Endothelial cell of umbilical vein (primary cell): Measurements from ENCODE around the gene NTSR1. TPM values are rescaled to one million over a fixed set of nuclear protein-coding genes. Genes with fewer than 3 reads are reported as not detected.

Experiments used
- BruUV-seq: library from RNA; stranded (reverse); fragments of 400-500 nt; replicated peaks from 2 replicates; lab custom pipeline; 2021; lab: Mats Ljungman, UMichigan
- CTCF ChIA-PET: fragments of 300-600, 350-600 bp; sonication (Branson Sonifier 250); formaldehyde crosslinking; loops from one replicate; lab custom pipeline; 2021; ENCODE audit warnings: antibody characterized with exemption, inconsistent platforms; lab: Charles Lee
- POLR2A ChIA-PET: fragments of 300-600, 350-600 bp; sonication (Branson Sonifier 250); formaldehyde crosslinking; loops from one replicate; lab custom pipeline; 2021; ENCODE audit warnings: antibody characterized with exemption, inconsistent platforms; lab: Charles Lee
- DNase-seq: peaks from one replicate; pipeline ENCODE4 v3.0.0-alpha.2; 2011; ENCODE audit warnings: low read depth, low spot score
- FAIRE-seq: peaks from 2 replicates; lab custom pipeline; 2011; peaks lifted over from hg19 to GRCh38; lab: Jason Lieb, UNC
- H2AFZ ChIP-seq: 2 replicates; pipeline ENCODE4 v1.6.0; 2012; ENCODE audit warnings: low read depth, low read length, control low read depth, inconsistent platforms
- H3K27ac ChIP-seq: 2 replicates; pipeline ENCODE4 v1.5.1; 2011; ENCODE audit warnings: low read depth, mild to moderate bottlenecking, control low read depth, low read length, moderate library complexity; ENCODE audit not compliant: insufficient read depth
- H3K27me3 ChIP-seq, 2 experiments: 2 replicates each; pipeline versions ENCODE4 v1.6.0 to v1.6.1; 2011; ENCODE audit warnings: low read length in 2 of 2, mixed read lengths in 1 of 2; ENCODE audit not compliant: control insufficient read depth in 2 of 2, insufficient read depth in 2 of 2
- H3K36me3 ChIP-seq, 2 experiments: 2 replicates in 1 of 2; 3 replicates in 1 of 2; pipeline ENCODE4 v1.5.1; 2011; ENCODE audit warnings: low read length in 2 of 2, mild to moderate bottlenecking in 1 of 2, moderate library complexity in 1 of 2; ENCODE audit not compliant: control insufficient read depth in 2 of 2, insufficient read depth in 2 of 2; ENCODE audit errors: extremely low read depth in 1 of 2
- H3K4me1 ChIP-seq: 3 replicates; pipeline ENCODE4 v1.5.1; 2011; ENCODE audit warnings: mild to moderate bottlenecking, low read length; ENCODE audit not compliant: control insufficient read depth, insufficient read depth; ENCODE audit errors: extremely low read depth
- H3K4me2 ChIP-seq: 2 replicates; pipeline ENCODE4 v1.6.1; 2011; ENCODE audit warnings: low read length, control low read depth, mixed read lengths; ENCODE audit not compliant: insufficient read depth
- H3K4me3 ChIP-seq, 3 experiments: fragments of 200-600 bp in 1 of 3; sonication (generic), shearing (Covaris generic) in 1 of 3; replicated peaks in 1 of 3; 2 replicates each; pipeline ENCODE4 v1.5.1; 2011 to 2016; ENCODE audit warnings: control low read depth in 3 of 3, low read length in 3 of 3, mild to moderate bottlenecking in 2 of 3, inconsistent platforms in 1 of 3, low read depth in 1 of 3, moderate library complexity in 1 of 3; ENCODE audit not compliant: insufficient read depth in 1 of 3
- H3K79me2 ChIP-seq: 2 replicates; pipeline ENCODE4 v1.6.0; 2012; ENCODE audit warnings: low read length, inconsistent platforms; ENCODE audit not compliant: control insufficient read depth, insufficient read depth
- H3K9ac ChIP-seq: replicated peaks from 2 replicates; pipeline ENCODE3; 2011; ENCODE audit warnings: low read length, control low read depth; ENCODE audit not compliant: insufficient read depth; ENCODE audit errors: extremely low read depth
- H3K9me1 ChIP-seq: replicated peaks from 3 replicates; pipeline ENCODE4 v1.6.0; 2011; ENCODE audit warnings: mild to moderate bottlenecking, low read length; ENCODE audit not compliant: control insufficient read depth, insufficient read depth; ENCODE audit errors: extremely low read depth
- H3K9me3 ChIP-seq: replicated peaks from 2 replicates; pipeline ENCODE4 v1.5.1; 2012; ENCODE audit warnings: low read length, inconsistent platforms; ENCODE audit not compliant: control insufficient read depth, insufficient read depth
- H4K20me1 ChIP-seq: replicated peaks from 2 replicates; pipeline ENCODE3; 2011; ENCODE audit warnings: mild to moderate bottlenecking, low read length; ENCODE audit not compliant: control insufficient read depth, insufficient read depth; ENCODE audit errors: extremely low read depth
- EZH2 ChIP-seq: IDR thresholded peaks from 2 replicates; pipeline ENCODE4 v1.6.1; 2012; ENCODE audit warnings: borderline replicate concordance, low read depth, mild to moderate bottlenecking, moderate library complexity, low read length, inconsistent platforms; ENCODE audit not compliant: severe bottlenecking
- GATA2 ChIP-seq: IDR thresholded peaks from 2 replicates; pipeline ENCODE4 v1.7.0; 2011; ENCODE audit warnings: low read depth, mild to moderate bottlenecking, moderate library complexity, mixed read lengths, low read length; ENCODE audit not compliant: insufficient read length, insufficient read depth
- JUN ChIP-seq: IDR thresholded peaks from 2 replicates; pipeline ENCODE4 v1.6.1; 2011; ENCODE audit warnings: borderline replicate concordance, low read depth; ENCODE audit not compliant: insufficient read length, insufficient read depth
- POLR2AphosphoS5 ChIP-seq: IDR thresholded peaks from 2 replicates; pipeline ENCODE4 v1.6.1; 2012; ENCODE audit warnings: low read depth, mild to moderate bottlenecking, control low read depth, low read length, moderate library complexity; ENCODE audit not compliant: insufficient read depth
- dilution Hi-C: fragments of 300-500 bp; cut with MboI; formaldehyde crosslinking; loops from one replicate; pipeline ENCODE4 v1.15.0; 2019; ENCODE audit warnings: low sequenced_read_pairs; ENCODE audit not compliant: extremely low pct_ligation_motif_present
- intact Hi-C: fragments of 100-400 bp; cut with micrococcal nuclease; formaldehyde crosslinking; loops from one replicate; pipeline ENCODE4 v1.10.0; 2022
- polyA plus RNA-seq, 4 experiments: library from polyadenylated mRNA; depleted of rRNA in 3 of 4; stranded (reverse) in 3 of 4; unstranded in 1 of 4; fragments of >200 nt; gene quantifications; 2 replicates each; pipeline versions ENCODE4 v1.2.1 to v1.2.3, GENCODE V29; 2011 to 2012; ENCODE audit warnings: missing spikeins in 1 of 4
- total RNA-seq: library from RNA; stranded (reverse); gene quantifications from 2 replicates; pipeline ENCODE4 v1.2.3, GENCODE V29; 2021
- TF ChIP-seq, protein P1 (sequence below), 2 donors: IDR thresholded peaks; 1 replicate in 1 of 2; 2 replicates in 1 of 2; pipeline ENCODE4 v1.5.1; 2011; ENCODE audit warnings: low read length in 2 of 2, mild to moderate bottlenecking in 2 of 2, moderate library complexity in 2 of 2, control low read depth in 1 of 2, inconsistent platforms in 1 of 2, low read depth in 1 of 2; ENCODE audit not compliant: insufficient read depth in 1 of 2; ENCODE audit errors: extremely low read depth in 1 of 2
- TF ChIP-seq, protein P2 (sequence below): IDR thresholded peaks from 2 replicates; pipeline ENCODE4 v1.6.1; 2011; ENCODE audit not compliant: insufficient read depth, insufficient read length

Gene NTSR1
- total and polyA plus RNA-seq, 2 donors (not counting 3 experiments of a cell fraction or from before 2014, with no cell fraction given): 0.14 to 2.1 TPM

DNA sequence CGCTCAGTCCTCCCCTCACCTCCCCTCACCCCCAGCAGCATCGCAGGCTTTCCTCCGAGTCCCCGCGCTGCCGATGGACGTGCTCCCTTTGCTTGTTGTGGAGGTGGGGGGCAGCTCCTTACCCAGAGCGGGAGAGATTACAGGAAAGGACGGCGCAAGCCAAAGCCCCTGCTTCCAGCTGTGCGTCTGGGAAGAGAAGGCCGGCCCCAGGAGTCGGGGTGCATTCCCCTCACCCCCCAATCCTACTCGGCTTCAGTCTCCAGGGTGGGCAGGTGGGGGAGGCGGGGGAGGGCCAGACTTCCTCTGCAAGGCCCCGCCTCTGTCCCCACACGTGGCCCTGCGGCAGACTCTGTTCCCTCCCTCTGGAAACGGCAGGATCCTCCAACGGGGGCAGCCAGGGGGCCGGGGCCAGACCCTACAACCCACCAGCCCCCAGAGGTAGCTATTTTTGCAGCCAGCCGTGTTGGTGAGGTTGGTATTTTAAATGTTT lies 43.6 kb downstream of the NTSR1 start:
- FAIRE-seq (no peak), DNase-seq (no peak)
- BruUV-seq: no TSS peak
- dilution Hi-C loops: no loop called here
- Histone ChIP-seq H3K27ac (no peak overlapping the region), H3K4me3 (no peak overlapping the region), H3K9ac (no peak overlapping the region), H3K9me1 (no peaks in the 10 kb centered on the region), H3K79me2 (no peaks in the 10 kb centered on the region), H2AFZ (no peak overlapping the region), H3K27me3 (peaks cover 0 to 3% of the 10 kb centered on the region in 2 experiments), H3K4me2 (no peak overlapping the region), H3K36me3 (no peaks in the 10 kb centered on the region), H3K4me1 (no peaks in the 10 kb centered on the region), H3K9me3 (no peaks in the 10 kb centered on the region), H4K20me1 (no peaks in the 10 kb centered on the region)
- intact Hi-C loops: no loop called here
- ChIA-PET CTCF (interaction anchor here (1.6 to 1.9 kb wide), 2 partner anchors 16 to 39 kb away, joined by 4 to 5 read pairs; no protein-coding TSS in a partner anchor), POLR2A (no interaction called here)
- no peak for TF ChIP-seq POLR2AphosphoS5
- no peak for TF ChIP-seq JUN
- no peak for TF ChIP-seq GATA2
- TF ChIP-seq, protein P1, sequence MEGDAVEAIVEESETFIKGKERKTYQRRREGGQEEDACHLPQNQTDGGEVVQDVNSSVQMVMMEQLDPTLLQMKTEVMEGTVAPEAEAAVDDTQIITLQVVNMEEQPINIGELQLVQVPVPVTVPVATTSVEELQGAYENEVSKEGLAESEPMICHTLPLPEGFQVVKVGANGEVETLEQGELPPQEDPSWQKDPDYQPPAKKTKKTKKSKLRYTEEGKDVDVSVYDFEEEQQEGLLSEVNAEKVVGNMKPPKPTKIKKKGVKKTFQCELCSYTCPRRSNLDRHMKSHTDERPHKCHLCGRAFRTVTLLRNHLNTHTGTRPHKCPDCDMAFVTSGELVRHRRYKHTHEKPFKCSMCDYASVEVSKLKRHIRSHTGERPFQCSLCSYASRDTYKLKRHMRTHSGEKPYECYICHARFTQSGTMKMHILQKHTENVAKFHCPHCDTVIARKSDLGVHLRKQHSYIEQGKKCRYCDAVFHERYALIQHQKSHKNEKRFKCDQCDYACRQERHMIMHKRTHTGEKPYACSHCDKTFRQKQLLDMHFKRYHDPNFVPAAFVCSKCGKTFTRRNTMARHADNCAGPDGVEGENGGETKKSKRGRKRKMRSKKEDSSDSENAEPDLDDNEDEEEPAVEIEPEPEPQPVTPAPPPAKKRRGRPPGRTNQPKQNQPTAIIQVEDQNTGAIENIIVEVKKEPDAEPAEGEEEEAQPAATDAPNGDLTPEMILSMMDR (IDR thresholded peaks at IDR 0.05; ENCODE audit: extremely low read depth in 1 of 2, insufficient read depth in 1 of 2, low read depth in 1 of 2, low read length in 2 of 2): no peak
- TF ChIP-seq, protein P2, sequence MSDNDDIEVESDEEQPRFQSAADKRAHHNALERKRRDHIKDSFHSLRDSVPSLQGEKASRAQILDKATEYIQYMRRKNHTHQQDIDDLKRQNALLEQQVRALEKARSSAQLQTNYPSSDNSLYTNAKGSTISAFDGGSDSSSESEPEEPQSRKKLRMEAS: no peak
- no peak for TF ChIP-seq EZH2
